MG63 (cell line): ENCODE measurements around the gene SPAG9. TPM values are rescaled to one million over a fixed set of nuclear protein-coding genes. Genes with fewer than 3 reads are reported as not detected.

ENCODE experiments used
- DNase-seq: peaks from one replicate; pipeline ENCODE4 v3.0.0-alpha.2; 2020
- H3K27me3 ChIP-seq: fragments of 250-450 bp; sonication (Bioruptor Pico); 2 replicates; pipeline ENCODE4 v1.5.1; 2020; ENCODE audit warnings: mild to moderate bottlenecking, moderate library complexity
- H3K36me3 ChIP-seq: fragments of 250-450 bp; sonication (Bioruptor Pico); 2 replicates; pipeline ENCODE4 v1.5.1; 2020; ENCODE audit warnings: mild to moderate bottlenecking, moderate library complexity
- H3K4me3 ChIP-seq: fragments of 250-450 bp; sonication (Bioruptor Pico); 2 replicates; pipeline ENCODE4 v1.5.1; 2020; ENCODE audit warnings: mild to moderate bottlenecking, moderate library complexity
- H3K9me3 ChIP-seq: fragments of 250-450 bp; sonication (Bioruptor Pico); 2 replicates; pipeline ENCODE4 v1.5.1; 2020; ENCODE audit warnings: mild to moderate bottlenecking, moderate library complexity
- total RNA-seq: library from RNA; depleted of rRNA; stranded (reverse); fragments of >200 nt; shearing (Covaris generic); gene quantifications from 2 replicates; pipeline ENCODE4 v1.2.3, GENCODE V29; 2014; ENCODE audit warnings: low replicate concordance

The SPAG9 gene
- total RNA-seq, 1 experiment from 2014 or later, result 53.8 TPM

- peaks cover 11% of the 10 kb centered on the region; the same call in 1 of the 2 replicates for H3K36me3 ChIP-seq
- H3K9me3 ChIP-seq, result no peaks in the 10 kb centered on the region
- H3K4me3 ChIP-seq, result no peak overlapping the region
- no peaks in the 10 kb centered on the region for H3K27me3 ChIP-seq
- DNase-seq, result no peak
These were observed 55.2 kb downstream of the SPAG9 start for GRCh38 chr17:51065466-51065865.

- H3K4me3 ChIP-seq, result no peak overlapping the region
- no peak for DNase-seq
These were observed 56.5 kb downstream of the SPAG9 start for GRCh38 chr17:51064061-51064735.

GRCh38 chr17:51060396-51060795 is 60.3 kb downstream of the SPAG9 start:
- Histone ChIP-seq H3K4me3 (no peak overlapping the region), H3K27me3 (no peaks in the 10 kb centered on the region), H3K36me3 (peaks cover 7% of the 10 kb centered on the region; the same call in 1 of the 2 replicates), H3K9me3 (no peaks in the 10 kb centered on the region)
- DNase-seq, result no peak

More at GRCh38 chr17:51064061-51064735, 56.5 kb downstream of the SPAG9 start:
- no peaks in the 10 kb centered on the region for H3K9me3 ChIP-seq
- peaks cover 11% of the 10 kb centered on the region; the same call in 1 of the 2 replicates for H3K36me3 ChIP-seq
- H3K27me3 ChIP-seq, result no peaks in the 10 kb centered on the region

GRCh38 chr17:51059781-51060180 is 60.9 kb downstream of the SPAG9 start:
- no peaks in the 10 kb centered on the region for H3K27me3 ChIP-seq
- H3K9me3 ChIP-seq, result no peaks in the 10 kb centered on the region
- H3K36me3 ChIP-seq, result peaks cover 7% of the 10 kb centered on the region; the same call in 1 of the 2 replicates
- no peak overlapping the region for H3K4me3 ChIP-seq
- no peak for DNase-seq

- no peak overlapping the region for H3K4me3 ChIP-seq
- no peaks in the 10 kb centered on the region for H3K9me3 ChIP-seq
- H3K36me3 ChIP-seq, result no peaks in the 10 kb centered on the region; the same call in 1 of the 2 replicates
- H3K27me3 ChIP-seq, result no peaks in the 10 kb centered on the region
- no peak for DNase-seq
These were observed 63.1 kb downstream of the SPAG9 start for GRCh38 chr17:51057534-51057933.

GRCh38 chr17:51056813-51057510 is 63.7 kb downstream of the SPAG9 start:
- no peaks in the 10 kb centered on the region for H3K27me3 ChIP-seq
- no peaks in the 10 kb centered on the region; the same call in 1 of the 2 replicates for H3K36me3 ChIP-seq
- H3K9me3 ChIP-seq, result no peaks in the 10 kb centered on the region
- no peak overlapping the region for H3K4me3 ChIP-seq
- DNase-seq, result peak; percentile 27

GRCh38 chr17:51054748-51055147 is 65.9 kb downstream of the SPAG9 start:
- Histone ChIP-seq H3K4me3 (no peak overlapping the region), H3K36me3 (no peaks in the 10 kb centered on the region; the same call in 1 of the 2 replicates), H3K9me3 (no peaks in the 10 kb centered on the region), H3K27me3 (no peaks in the 10 kb centered on the region)
- no peak for DNase-seq

GRCh38 chr17:51052235-51052634 is 68.4 kb downstream of the SPAG9 start:
- Histone ChIP-seq H3K4me3 (no peak overlapping the region), H3K27me3 (no peaks in the 10 kb centered on the region), H3K9me3 (no peaks in the 10 kb centered on the region), H3K36me3 (no peaks in the 10 kb centered on the region; the same call in 1 of the 2 replicates)
- DNase-seq, result no peak

- H3K27me3 ChIP-seq, result no peaks in the 10 kb centered on the region
- DNase-seq, result no peak
- no peaks in the 10 kb centered on the region; the same call in 1 of the 2 replicates for H3K36me3 ChIP-seq
- no peaks in the 10 kb centered on the region for H3K9me3 ChIP-seq
- no peak overlapping the region for H3K4me3 ChIP-seq
These were observed 70.2 kb downstream of the SPAG9 start for GRCh38 chr17:51050291-51051033.

- Histone ChIP-seq H3K4me3 (no peak overlapping the region), H3K27me3 (no peaks in the 10 kb centered on the region), H3K9me3 (no peaks in the 10 kb centered on the region), H3K36me3 (no peaks in the 10 kb centered on the region)
- peak; percentile 26 for DNase-seq
These were observed 73.9 kb downstream of the SPAG9 start for GRCh38 chr17:51046514-51047384.

GRCh38 chr17:51046046-51046445 is 74.6 kb downstream of the SPAG9 start:
- Histone ChIP-seq H3K9me3 (no peaks in the 10 kb centered on the region), H3K4me3 (no peak overlapping the region), H3K27me3 (no peaks in the 10 kb centered on the region), H3K36me3 (peaks cover 5% of the 10 kb centered on the region; the same call in 1 of the 2 replicates)
- no peak for DNase-seq

GRCh38 chr17:51045621-51046020 is 75.0 kb downstream of the SPAG9 start:
- no peaks in the 10 kb centered on the region for H3K27me3 ChIP-seq
- DNase-seq, result no peak
- no peaks in the 10 kb centered on the region for H3K9me3 ChIP-seq
- no peak overlapping the region for H3K4me3 ChIP-seq
- H3K36me3 ChIP-seq, result peaks cover 5% of the 10 kb centered on the region; the same call in 1 of the 2 replicates

- no peaks in the 10 kb centered on the region for H3K9me3 ChIP-seq
- no peak overlapping the region for H3K4me3 ChIP-seq
- DNase-seq, result no peak
- peaks cover 5% of the 10 kb centered on the region; the same call in 1 of the 2 replicates for H3K36me3 ChIP-seq
- H3K27me3 ChIP-seq, result no peaks in the 10 kb centered on the region
These were observed 75.7 kb downstream of the SPAG9 start for GRCh38 chr17:51044976-51045375.

GRCh38 chr17:51036084-51036483 is 84.6 kb downstream of the SPAG9 start:
- no peak overlapping the region for H3K4me3 ChIP-seq
- H3K36me3 ChIP-seq, result peaks cover 9% of the 10 kb centered on the region
- DNase-seq, result no peak
- H3K9me3 ChIP-seq, result no peaks in the 10 kb centered on the region
- H3K27me3 ChIP-seq, result no peaks in the 10 kb centered on the region

GRCh38 chr17:51035431-51035830 is 85.2 kb downstream of the SPAG9 start:
- H3K27me3 ChIP-seq, result no peaks in the 10 kb centered on the region
- H3K9me3 ChIP-seq, result no peaks in the 10 kb centered on the region
- DNase-seq, result no peak
- H3K4me3 ChIP-seq, result no peak overlapping the region
- peaks cover 9% of the 10 kb centered on the region for H3K36me3 ChIP-seq

- H3K36me3 ChIP-seq, result peaks cover 9% of the 10 kb centered on the region
- no peak overlapping the region for H3K4me3 ChIP-seq
- no peak for DNase-seq
These were observed 85.9 kb downstream of the SPAG9 start for GRCh38 chr17:51034800-51035199.

More at GRCh38 chr17:51034800-51035199, 85.9 kb downstream of the SPAG9 start:
- Histone ChIP-seq H3K9me3 (no peaks in the 10 kb centered on the region), H3K27me3 (no peaks in the 10 kb centered on the region)
